WTC11 (cell line): ENCODE data around the gene ERFL. TPM values are rescaled to one million over a fixed set of nuclear protein-coding genes. Genes with fewer than 3 reads are reported as not detected.

ENCODE experiments used
- CREM ChIP-seq: sonication (generic); formaldehyde crosslinking; IDR thresholded peaks from 2 replicates; pipeline ENCODE4 v1.8.1; 2022; ENCODE audit warnings: mild to moderate bottlenecking, missing genetic modification reagents, moderate library complexity
- CTCF ChIP-seq: fragments of 200-600 bp; IDR thresholded peaks from 2 replicates; pipeline ENCODE4 v1.8.0; 2022; ENCODE audit warnings: antibody characterized with exemption
- ESRRA ChIP-seq: sonication (generic); formaldehyde crosslinking; IDR thresholded peaks from 2 replicates; pipeline ENCODE4 v1.8.1; 2022; ENCODE audit warnings: mild to moderate bottlenecking, missing genetic modification reagents, borderline replicate concordance
- ETV6 ChIP-seq: sonication (generic); formaldehyde crosslinking; IDR thresholded peaks from 2 replicates; pipeline ENCODE4 v1.8.1; 2022; ENCODE audit warnings: mild to moderate bottlenecking, missing genetic modification reagents
- FOXJ3 ChIP-seq: sonication (generic); formaldehyde crosslinking; IDR thresholded peaks from 2 replicates; pipeline ENCODE4 v1.9.0; 2021; ENCODE audit warnings: missing genetic modification reagents, mild to moderate bottlenecking, borderline replicate concordance
- GTF2I ChIP-seq: fragments of 250-450 bp; sonication (Bioruptor Pico); conservative IDR thresholded peaks from 2 replicates; pipeline ENCODE4 v1.4.0; 2021; ENCODE audit warnings: mild to moderate bottlenecking
- HMGA2 ChIP-seq: fragments of 250-450 bp; sonication (Bioruptor Pico); IDR thresholded peaks from 2 replicates; pipeline ENCODE4 v1.4.0; 2021; ENCODE audit warnings: mild to moderate bottlenecking, moderate library complexity
- KAT7 ChIP-seq: sonication (generic); formaldehyde crosslinking; IDR thresholded peaks from 2 replicates; pipeline ENCODE4 v1.8.1; 2023; ENCODE audit warnings: missing genetic modification reagents, mild to moderate bottlenecking, borderline replicate concordance
- NR3C1 ChIP-seq: sonication (generic); formaldehyde crosslinking; conservative IDR thresholded peaks from 2 replicates; pipeline ENCODE4 v1.8.1; 2023; ENCODE audit warnings: low read depth, mild to moderate bottlenecking, missing genetic modification reagents
- RELA ChIP-seq: sonication (generic); formaldehyde crosslinking; IDR thresholded peaks from 2 replicates; pipeline ENCODE4 v1.8.1; 2022; ENCODE audit warnings: missing genetic modification reagents, mild to moderate bottlenecking, borderline replicate concordance
- RORB ChIP-seq: fragments of 250-450 bp; sonication (Bioruptor Pico); IDR thresholded peaks from 2 replicates; pipeline ENCODE4 v1.9.0; 2021; ENCODE audit warnings: mild to moderate bottlenecking
- SMAD4 ChIP-seq: sonication (generic); formaldehyde crosslinking; IDR thresholded peaks from 2 replicates; pipeline ENCODE4 v1.8.0; 2022; ENCODE audit warnings: mild to moderate bottlenecking, missing genetic modification reagents
- SOX15 ChIP-seq: fragments of 250-450 bp; sonication (Bioruptor Pico); IDR thresholded peaks from 2 replicates; pipeline ENCODE4 v1.9.0; 2021; ENCODE audit warnings: mild to moderate bottlenecking
- SP1 ChIP-seq: sonication (generic); formaldehyde crosslinking; conservative IDR thresholded peaks from 2 replicates; pipeline ENCODE4 v1.8.1; 2022; ENCODE audit warnings: missing genetic modification reagents
- TEAD1 ChIP-seq: sonication (generic); formaldehyde crosslinking; IDR thresholded peaks from 2 replicates; pipeline ENCODE4 v1.8.0; 2022; ENCODE audit warnings: mild to moderate bottlenecking, missing genetic modification reagents
- TEAD4 ChIP-seq: sonication (generic); formaldehyde crosslinking; IDR thresholded peaks from 2 replicates; pipeline ENCODE4 v1.8.0; 2022; ENCODE audit warnings: mild to moderate bottlenecking, missing genetic modification reagents
- TP53 ChIP-seq: sonication (generic); formaldehyde crosslinking; IDR thresholded peaks from 2 replicates; pipeline ENCODE4 v1.8.1; 2023; ENCODE audit warnings: mild to moderate bottlenecking, missing genetic modification reagents
- ZNF121 ChIP-seq: sonication (generic); formaldehyde crosslinking; IDR thresholded peaks from 2 replicates; pipeline ENCODE4 v1.8.0; 2023; ENCODE audit warnings: missing genetic modification reagents
- ZNF317 ChIP-seq: sonication (generic); formaldehyde crosslinking; IDR thresholded peaks from 2 replicates; pipeline ENCODE4 v1.8.1; 2023; ENCODE audit warnings: low read depth, mild to moderate bottlenecking, moderate library complexity, missing genetic modification reagents, borderline replicate concordance
- ZNF671 ChIP-seq: fragments of 250-450 bp; sonication (Bioruptor Pico); IDR thresholded peaks from 2 replicates; pipeline ENCODE4 v1.8.0; 2021; ENCODE audit warnings: mild to moderate bottlenecking
- total RNA-seq: library from RNA; stranded (reverse); gene quantifications from 3 replicates; pipeline ENCODE4 v1.2.3, GENCODE V29; 2021
- TF ChIP-seq, protein P1 (sequence below): sonication (generic); formaldehyde crosslinking; IDR thresholded peaks from 2 replicates; pipeline ENCODE4 v1.8.1; 2023; ENCODE audit warnings: mild to moderate bottlenecking, missing genetic modification reagents
- TF ChIP-seq, protein P2 (sequence below): sonication (generic); formaldehyde crosslinking; IDR thresholded peaks from 2 replicates; pipeline ENCODE4 v1.8.0; 2022; ENCODE audit warnings: mild to moderate bottlenecking, missing genetic modification reagents
- TF ChIP-seq, protein P3 (sequence below): sonication (generic); formaldehyde crosslinking; IDR thresholded peaks from 2 replicates; pipeline ENCODE4 v1.8.0; 2023; ENCODE audit warnings: missing genetic modification reagents, mild to moderate bottlenecking, borderline replicate concordance
- TF ChIP-seq, protein P4 (sequence below): sonication (generic); formaldehyde crosslinking; IDR thresholded peaks from 2 replicates; pipeline ENCODE4 v1.8.1; 2022; ENCODE audit warnings: low read depth, missing genetic modification reagents, borderline replicate concordance
- TF ChIP-seq, protein P5 (sequence below): sonication (generic); formaldehyde crosslinking; IDR thresholded peaks from 2 replicates; pipeline ENCODE4 v1.8.1; 2022; ENCODE audit warnings: mild to moderate bottlenecking, missing genetic modification reagents, moderate library complexity, borderline replicate concordance
- TF ChIP-seq, protein P6 (sequence below): sonication (generic); formaldehyde crosslinking; IDR thresholded peaks from 2 replicates; pipeline ENCODE4 v1.8.0; 2022; ENCODE audit warnings: mild to moderate bottlenecking, missing genetic modification reagents

Gene ERFL
- total RNA-seq, 1 experiment from 2014 or later, result 0.31 TPM

GRCh38 chr19:41883821-41884733 lies 44.2 kb downstream of the ERFL start (continued):
- TF ChIP-seq, protein P1, sequence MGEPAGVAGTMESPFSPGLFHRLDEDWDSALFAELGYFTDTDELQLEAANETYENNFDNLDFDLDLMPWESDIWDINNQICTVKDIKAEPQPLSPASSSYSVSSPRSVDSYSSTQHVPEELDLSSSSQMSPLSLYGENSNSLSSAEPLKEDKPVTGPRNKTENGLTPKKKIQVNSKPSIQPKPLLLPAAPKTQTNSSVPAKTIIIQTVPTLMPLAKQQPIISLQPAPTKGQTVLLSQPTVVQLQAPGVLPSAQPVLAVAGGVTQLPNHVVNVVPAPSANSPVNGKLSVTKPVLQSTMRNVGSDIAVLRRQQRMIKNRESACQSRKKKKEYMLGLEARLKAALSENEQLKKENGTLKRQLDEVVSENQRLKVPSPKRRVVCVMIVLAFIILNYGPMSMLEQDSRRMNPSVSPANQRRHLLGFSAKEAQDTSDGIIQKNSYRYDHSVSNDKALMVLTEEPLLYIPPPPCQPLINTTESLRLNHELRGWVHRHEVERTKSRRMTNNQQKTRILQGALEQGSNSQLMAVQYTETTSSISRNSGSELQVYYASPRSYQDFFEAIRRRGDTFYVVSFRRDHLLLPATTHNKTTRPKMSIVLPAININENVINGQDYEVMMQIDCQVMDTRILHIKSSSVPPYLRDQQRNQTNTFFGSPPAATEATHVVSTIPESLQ, result no peak
- TF ChIP-seq, protein P2, sequence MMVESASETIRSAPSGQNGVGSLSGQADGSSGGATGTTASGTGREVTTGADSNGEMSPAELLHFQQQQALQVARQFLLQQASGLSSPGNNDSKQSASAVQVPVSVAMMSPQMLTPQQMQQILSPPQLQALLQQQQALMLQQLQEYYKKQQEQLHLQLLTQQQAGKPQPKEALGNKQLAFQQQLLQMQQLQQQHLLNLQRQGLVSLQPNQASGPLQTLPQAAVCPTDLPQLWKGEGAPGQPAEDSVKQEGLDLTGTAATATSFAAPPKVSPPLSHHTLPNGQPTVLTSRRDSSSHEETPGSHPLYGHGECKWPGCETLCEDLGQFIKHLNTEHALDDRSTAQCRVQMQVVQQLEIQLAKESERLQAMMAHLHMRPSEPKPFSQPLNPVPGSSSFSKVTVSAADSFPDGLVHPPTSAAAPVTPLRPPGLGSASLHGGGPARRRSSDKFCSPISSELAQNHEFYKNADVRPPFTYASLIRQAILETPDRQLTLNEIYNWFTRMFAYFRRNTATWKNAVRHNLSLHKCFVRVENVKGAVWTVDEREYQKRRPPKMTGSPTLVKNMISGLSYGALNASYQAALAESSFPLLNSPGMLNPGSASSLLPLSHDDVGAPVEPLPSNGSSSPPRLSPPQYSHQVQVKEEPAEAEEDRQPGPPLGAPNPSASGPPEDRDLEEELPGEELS (CRISPR knock-in tag), result peak; percentile 54; the same call in 1 of the 2 replicates
- TF ChIP-seq, protein P3, sequence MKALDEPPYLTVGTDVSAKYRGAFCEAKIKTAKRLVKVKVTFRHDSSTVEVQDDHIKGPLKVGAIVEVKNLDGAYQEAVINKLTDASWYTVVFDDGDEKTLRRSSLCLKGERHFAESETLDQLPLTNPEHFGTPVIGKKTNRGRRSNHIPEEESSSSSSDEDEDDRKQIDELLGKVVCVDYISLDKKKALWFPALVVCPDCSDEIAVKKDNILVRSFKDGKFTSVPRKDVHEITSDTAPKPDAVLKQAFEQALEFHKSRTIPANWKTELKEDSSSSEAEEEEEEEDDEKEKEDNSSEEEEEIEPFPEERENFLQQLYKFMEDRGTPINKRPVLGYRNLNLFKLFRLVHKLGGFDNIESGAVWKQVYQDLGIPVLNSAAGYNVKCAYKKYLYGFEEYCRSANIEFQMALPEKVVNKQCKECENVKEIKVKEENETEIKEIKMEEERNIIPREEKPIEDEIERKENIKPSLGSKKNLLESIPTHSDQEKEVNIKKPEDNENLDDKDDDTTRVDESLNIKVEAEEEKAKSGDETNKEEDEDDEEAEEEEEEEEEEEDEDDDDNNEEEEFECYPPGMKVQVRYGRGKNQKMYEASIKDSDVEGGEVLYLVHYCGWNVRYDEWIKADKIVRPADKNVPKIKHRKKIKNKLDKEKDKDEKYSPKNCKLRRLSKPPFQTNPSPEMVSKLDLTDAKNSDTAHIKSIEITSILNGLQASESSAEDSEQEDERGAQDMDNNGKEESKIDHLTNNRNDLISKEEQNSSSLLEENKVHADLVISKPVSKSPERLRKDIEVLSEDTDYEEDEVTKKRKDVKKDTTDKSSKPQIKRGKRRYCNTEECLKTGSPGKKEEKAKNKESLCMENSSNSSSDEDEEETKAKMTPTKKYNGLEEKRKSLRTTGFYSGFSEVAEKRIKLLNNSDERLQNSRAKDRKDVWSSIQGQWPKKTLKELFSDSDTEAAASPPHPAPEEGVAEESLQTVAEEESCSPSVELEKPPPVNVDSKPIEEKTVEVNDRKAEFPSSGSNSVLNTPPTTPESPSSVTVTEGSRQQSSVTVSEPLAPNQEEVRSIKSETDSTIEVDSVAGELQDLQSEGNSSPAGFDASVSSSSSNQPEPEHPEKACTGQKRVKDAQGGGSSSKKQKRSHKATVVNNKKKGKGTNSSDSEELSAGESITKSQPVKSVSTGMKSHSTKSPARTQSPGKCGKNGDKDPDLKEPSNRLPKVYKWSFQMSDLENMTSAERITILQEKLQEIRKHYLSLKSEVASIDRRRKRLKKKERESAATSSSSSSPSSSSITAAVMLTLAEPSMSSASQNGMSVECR, result peak; percentile 77; the same call in 1 of the 2 replicates
- no peak for TF ChIP-seq SOX15
- no peak for TF ChIP-seq RELA (CRISPR knock-in tag)
- TF ChIP-seq ETV6 (CRISPR knock-in tag), result peak; percentile 92
- TF ChIP-seq, protein P4, sequence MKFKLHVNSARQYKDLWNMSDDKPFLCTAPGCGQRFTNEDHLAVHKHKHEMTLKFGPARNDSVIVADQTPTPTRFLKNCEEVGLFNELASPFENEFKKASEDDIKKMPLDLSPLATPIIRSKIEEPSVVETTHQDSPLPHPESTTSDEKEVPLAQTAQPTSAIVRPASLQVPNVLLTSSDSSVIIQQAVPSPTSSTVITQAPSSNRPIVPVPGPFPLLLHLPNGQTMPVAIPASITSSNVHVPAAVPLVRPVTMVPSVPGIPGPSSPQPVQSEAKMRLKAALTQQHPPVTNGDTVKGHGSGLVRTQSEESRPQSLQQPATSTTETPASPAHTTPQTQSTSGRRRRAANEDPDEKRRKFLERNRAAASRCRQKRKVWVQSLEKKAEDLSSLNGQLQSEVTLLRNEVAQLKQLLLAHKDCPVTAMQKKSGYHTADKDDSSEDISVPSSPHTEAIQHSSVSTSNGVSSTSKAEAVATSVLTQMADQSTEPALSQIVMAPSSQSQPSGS, result no peak
- no peak for TF ChIP-seq NR3C1 (CRISPR knock-in tag)
- no peak for TF ChIP-seq ESRRA (CRISPR knock-in tag)
- TF ChIP-seq KAT7 (CRISPR knock-in tag), result 0 out of 2 replicates have a peak, but pooled peaks have one; percentile 31
- no peak for TF ChIP-seq HMGA2 (CRISPR knock-in tag)
- TF ChIP-seq, protein P5, sequence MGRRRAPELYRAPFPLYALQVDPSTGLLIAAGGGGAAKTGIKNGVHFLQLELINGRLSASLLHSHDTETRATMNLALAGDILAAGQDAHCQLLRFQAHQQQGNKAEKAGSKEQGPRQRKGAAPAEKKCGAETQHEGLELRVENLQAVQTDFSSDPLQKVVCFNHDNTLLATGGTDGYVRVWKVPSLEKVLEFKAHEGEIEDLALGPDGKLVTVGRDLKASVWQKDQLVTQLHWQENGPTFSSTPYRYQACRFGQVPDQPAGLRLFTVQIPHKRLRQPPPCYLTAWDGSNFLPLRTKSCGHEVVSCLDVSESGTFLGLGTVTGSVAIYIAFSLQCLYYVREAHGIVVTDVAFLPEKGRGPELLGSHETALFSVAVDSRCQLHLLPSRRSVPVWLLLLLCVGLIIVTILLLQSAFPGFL (CRISPR knock-in tag), result no peak
- TF ChIP-seq ZNF671 (CRISPR knock-in tag), result no peak
- TF ChIP-seq, protein P6, sequence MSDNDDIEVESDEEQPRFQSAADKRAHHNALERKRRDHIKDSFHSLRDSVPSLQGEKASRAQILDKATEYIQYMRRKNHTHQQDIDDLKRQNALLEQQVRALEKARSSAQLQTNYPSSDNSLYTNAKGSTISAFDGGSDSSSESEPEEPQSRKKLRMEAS, result peak; percentile 54
- TF ChIP-seq CTCF, result no peak
- peak; percentile 31; the same call in 1 of the 2 replicates for TF ChIP-seq TEAD1 (CRISPR knock-in tag)
- TF ChIP-seq ZNF121 (CRISPR knock-in tag), result no peak
- TF ChIP-seq RORB (CRISPR knock-in tag), result no peak
- no peak for TF ChIP-seq TEAD4 (CRISPR knock-in tag)
- no peak for TF ChIP-seq FOXJ3 (CRISPR knock-in tag)
- peak; percentile 95 for TF ChIP-seq SP1 (CRISPR knock-in tag)
- no peak for TF ChIP-seq SMAD4 (CRISPR knock-in tag)
- no peak for TF ChIP-seq ZNF317
- peak; percentile 67; the same call in 1 of the 2 replicates for TF ChIP-seq CREM (CRISPR knock-in tag)
- TF ChIP-seq GTF2I (CRISPR knock-in tag), result peak; percentile 94
- TF ChIP-seq TP53 (CRISPR knock-in tag), result peak; percentile 76; the same call in 1 of the 2 replicates
